CD14-positive monocyte (primary cell): Measurements from ENCODE around the gene THRAP3. TPM values are rescaled to one million over a fixed set of nuclear protein-coding genes. Genes with fewer than 3 reads are reported as not detected.
A peak's percentile ranks its signal among the peaks of the same experiment; 100 is the strongest.

ENCODE experiments used
- DNase-seq, 3 donors: peaks; one replicate each; pipeline ENCODE4 v3.0.0-alpha.2; 2011 to 2022
- H2AFZ ChIP-seq: 2 replicates; pipeline ENCODE4 v1.6.0; 2012; ENCODE audit warnings: mild to moderate bottlenecking, low read depth, low read length, inconsistent platforms; ENCODE audit not compliant: insufficient read depth, poor library complexity, severe bottlenecking
- H3K27ac ChIP-seq, 2 donors: 1 replicate in 1 of 2; 2 replicates in 1 of 2; pipeline ENCODE4 v1.5.1; 2012 to 2013; ENCODE audit warnings: low read length in 2 of 2, control low read depth in 1 of 2, inconsistent platforms in 1 of 2, low read depth in 1 of 2, mild to moderate bottlenecking in 1 of 2
- H3K27me3 ChIP-seq, 2 donors: one replicate each; pipeline versions ENCODE4 v1.6.0 to v1.6.1; 2011 to 2013; ENCODE audit warnings: low read length in 2 of 2; ENCODE audit not compliant: control insufficient read depth in 2 of 2, insufficient read depth in 2 of 2
- H3K36me3 ChIP-seq, 2 donors: replicated peaks in 1 of 2; 1 replicate in 1 of 2; 2 replicates in 1 of 2; pipeline versions ENCODE4 v1.5.1 to v1.6.1; 2012 to 2013; ENCODE audit warnings: low read length in 2 of 2, control low read depth in 1 of 2, inconsistent platforms in 1 of 2, mild to moderate bottlenecking in 1 of 2; ENCODE audit not compliant: insufficient read depth in 2 of 2, control insufficient read depth in 1 of 2
- H3K4me1 ChIP-seq, 2 donors: 1 replicate in 1 of 2; 2 replicates in 1 of 2; pipeline versions ENCODE4 v1.5.1 to v1.6.1; 2012 to 2013; ENCODE audit warnings: low read length in 2 of 2, control low read depth in 1 of 2, inconsistent platforms in 1 of 2, mild to moderate bottlenecking in 1 of 2, moderate library complexity in 1 of 2; ENCODE audit not compliant: insufficient read depth in 2 of 2, control insufficient read depth in 1 of 2
- H3K4me2 ChIP-seq: replicated peaks from 2 replicates; pipeline ENCODE3; 2012; ENCODE audit warnings: low read length, moderate library complexity, mild to moderate bottlenecking; ENCODE audit not compliant: poor library complexity, severe bottlenecking; ENCODE audit errors: extremely low read depth
- H3K4me3 ChIP-seq, 3 experiments: fragments of 200-600 bp in 1 of 3; sonication (generic) in 1 of 3; replicated peaks in 1 of 3; 1 replicate in 2 of 3; 2 replicates in 1 of 3; pipeline ENCODE4 v1.5.1; 2011 to 2013; ENCODE audit warnings: low read length in 3 of 3, mild to moderate bottlenecking in 3 of 3, control low read depth in 2 of 3, low read depth in 2 of 3, inconsistent platforms in 1 of 3, moderate library complexity in 1 of 3
- H3K79me2 ChIP-seq: 2 replicates; pipeline ENCODE4 v1.6.0; 2012; ENCODE audit warnings: mild to moderate bottlenecking, control low read depth, inconsistent platforms, low read length, moderate library complexity; ENCODE audit not compliant: insufficient read depth
- H3K9ac ChIP-seq: 2 replicates; pipeline ENCODE4 v1.6.0; 2017; ENCODE audit warnings: low read length, mild to moderate bottlenecking; ENCODE audit not compliant: insufficient read depth, poor library complexity, severe bottlenecking
- H3K9me3 ChIP-seq, 2 donors: replicated peaks in 1 of 2; 1 replicate in 1 of 2; 2 replicates in 1 of 2; pipeline versions ENCODE4 v1.5.1 to v1.6.1; 2012 to 2013; ENCODE audit warnings: low read length in 2 of 2, control low read depth in 1 of 2; ENCODE audit not compliant: control insufficient read depth in 1 of 2, insufficient read depth in 1 of 2
- H4K20me1 ChIP-seq: 2 replicates; pipeline ENCODE4 v1.6.0; 2012; ENCODE audit warnings: mild to moderate bottlenecking, low read length, control low read depth, moderate library complexity; ENCODE audit not compliant: insufficient read depth
- H3K27ac Mint-ChIP-seq, 7 donors: one replicate each; pipeline ENCODE4 v1.8.0; 2020; ENCODE audit warnings: mild to moderate bottlenecking in 7 of 7, mixed read lengths in 7 of 7, moderate library complexity in 6 of 7, inconsistent platforms in 2 of 7
- H3K27me3 Mint-ChIP-seq, 3 donors: one replicate each; pipeline ENCODE4 v1.8.0; 2021 to 2022; ENCODE audit warnings: low read depth in 3 of 3, mild to moderate bottlenecking in 3 of 3, mixed read lengths in 3 of 3, moderate library complexity in 3 of 3, inconsistent platforms in 1 of 3
- H3K36me3 Mint-ChIP-seq, 2 donors: one replicate each; pipeline ENCODE4 v1.8.0; 2020; ENCODE audit warnings: mixed read lengths in 2 of 2, inconsistent platforms in 1 of 2, mild to moderate bottlenecking in 1 of 2
- H3K4me1 Mint-ChIP-seq: one replicate; pipeline ENCODE4 v1.8.0; 2020; ENCODE audit warnings: mild to moderate bottlenecking, mixed read lengths
- H3K4me3 Mint-ChIP-seq, 2 donors: one replicate each; pipeline ENCODE4 v1.8.0; 2020; ENCODE audit warnings: mild to moderate bottlenecking in 2 of 2, mixed read lengths in 2 of 2, moderate library complexity in 1 of 2
- H3K9me3 Mint-ChIP-seq, 7 donors: one replicate each; pipeline ENCODE4 v1.8.0; 2020 to 2022; ENCODE audit warnings: mixed read lengths in 7 of 7, mild to moderate bottlenecking in 6 of 7, moderate library complexity in 6 of 7, inconsistent platforms in 2 of 7
- CTCF ChIP-seq: fragments of 200-600 bp; IDR thresholded peaks from one replicate; pipeline ENCODE4 v1.8.0; 2022; ENCODE audit warnings: antibody characterized with exemption, mild to moderate bottlenecking
- WGBS: methylation state at CpG from one replicate; pipeline ENCODE4 v1.1.5; 2013; ENCODE audit warnings: missing lambda C conversion rate; ENCODE audit not compliant: insufficient coverage; 5-methylcytosine and 5-hydroxymethylcytosine counted together
- intact Hi-C, 2 donors: fragments of 100-400 bp; cut with micrococcal nuclease; formaldehyde crosslinking; loops; one replicate each; pipeline versions ENCODE4 v1.15.0 to v1.15.1; 2023
- polyA plus RNA-seq, 3 donors: library from polyadenylated mRNA; depleted of rRNA in 1 of 3; unstranded in 2 of 3; stranded (reverse) in 1 of 3; fragments of 300-500 nt in 2 of 3; fragments of >200 nt in 1 of 3; fragmentation: Illumina TruSeq in 2 of 3; gene quantifications; 1 replicate in 2 of 3; 2 replicates in 1 of 3; pipeline ENCODE4 v1.2.3, GENCODE V29; 2012 to 2021
- small RNA-seq: library from RNA; depleted of rRNA; stranded (forward); fragments of <200 nt; gene quantifications from one replicate; pipeline ENCODE3, GENCODE V24; 2012; ENCODE audit warnings: low read depth; ENCODE audit not compliant: insufficient read length

Gene THRAP3
- polyA plus RNA-seq, 3 donors = 30.1 to 63.4 (median 35.7) TPM

GRCh38 chr1:36354486-36354885 is 130.2 kb downstream of the THRAP3 start:
- H3K27ac Mint-ChIP-seq = peak overlapping the region in 1 of 7 donors; percentile 26
- peaks cover 0 to 2% (median 0%) of the 10 kb centered on the region in 7 donors for H3K9me3 Mint-ChIP-seq
- H3K36me3 ChIP-seq = peaks cover 63 to 78% of the 10 kb centered on the region in 2 donors
- no peaks in the 10 kb centered on the region for H3K9me3 ChIP-seq
- H4K20me1 ChIP-seq = peaks cover 90% of the 10 kb centered on the region
- no peak overlapping the region for H3K4me3 ChIP-seq
- H3K4me1 ChIP-seq = peaks cover 26 to 32% of the 10 kb centered on the region in 2 donors
- H2AFZ ChIP-seq = no peak overlapping the region
- no peaks in the 10 kb centered on the region for H3K27me3 Mint-ChIP-seq
- H3K4me2 ChIP-seq = no peak overlapping the region
- no peaks in the 10 kb centered on the region for H3K27me3 ChIP-seq
- no peak for DNase-seq
- no peak for TF ChIP-seq CTCF
- intact Hi-C loops = no loop called here
- WGBS = 96% methylated on average over 2 of the region's 11 CpGs
- peaks cover 31% of the 10 kb centered on the region for H3K4me1 Mint-ChIP-seq
- H3K27ac ChIP-seq = no peak overlapping the region
- no peak overlapping the region for H3K4me3 Mint-ChIP-seq
- H3K9ac ChIP-seq = no peak overlapping the region
- peaks cover 80 to 89% of the 10 kb centered on the region in 2 donors for H3K36me3 Mint-ChIP-seq
- H3K79me2 ChIP-seq = no peaks in the 10 kb centered on the region

Small RNA genes within 50 kb of the gene (small RNA-seq; reads per million reads assigned to genes)
- gene RN7SL131P (not detected), gene UBE2V2P4 (not detected)

Other genes starting within 250 kb of the THRAP3 start
- under 1 TPM in 1 of 3 donors, not detected in 2; 0.23 TPM for gene TEKT2, start 140.3 kb upstream of the THRAP3 start, polyA plus RNA-seq
- gene ADPRS, start 135.6 kb upstream of the THRAP3 start, polyA plus RNA-seq = 10 to 100 TPM; 13.4 to 30.6 (median 21.9) TPM
- gene COL8A2, start 99.2 kb upstream of the THRAP3 start, polyA plus RNA-seq = 1 to 10 TPM in 2 of 3 donors, under 1 TPM in 1; 0.90 to 3.0 (median 1.6) TPM
- 100 to 1,000 TPM in 2 of 3 donors, 10 to 100 TPM in 1; 61.1 to 136 (median 125) TPM for gene TRAPPC3, start 75.0 kb upstream of the THRAP3 start, polyA plus RNA-seq
- 100 to 1,000 TPM in 1 of 3 donors, 10 to 100 TPM in 2; 12.3 to 153 (median 13.6) TPM for gene MAP7D1, start 68.3 kb upstream of the THRAP3 start, polyA plus RNA-seq
- under 1 TPM in 1 of 3 donors, not detected in 2; 0.56 TPM for gene SH3D21, start 81.9 kb downstream of the THRAP3 start, polyA plus RNA-seq
- gene EVA1B, start 99.2 kb downstream of the THRAP3 start, polyA plus RNA-seq = 10 to 100 TPM; 13.7 to 19.1 (median 16.6) TPM
- gene STK40, start 161.5 kb downstream of the THRAP3 start, polyA plus RNA-seq = 10 to 100 TPM; 40.2 to 65.9 (median 55.8) TPM
- gene LSM10, start 173.5 kb downstream of the THRAP3 start, polyA plus RNA-seq = 100 to 1,000 TPM in 2 of 3 donors, 10 to 100 TPM in 1; 91.4 to 234 (median 224) TPM
- under 1 TPM in 2 of 3 donors, not detected in 1; 0.12 to 0.82 TPM for gene OSCP1, start 226.0 kb downstream of the THRAP3 start, polyA plus RNA-seq
- 10 to 100 TPM; 36.2 to 68.1 (median 66.4) TPM for gene MRPS15, start 239.9 kb downstream of the THRAP3 start, polyA plus RNA-seq